Measurements from ENCODE around the gene SNX33.
"Not testable (repeated sequence)": the region's sequence is repeated elsewhere in the genome, so short reads cannot be mapped to it uniquely, and the experiment has no call there.

DNA sequence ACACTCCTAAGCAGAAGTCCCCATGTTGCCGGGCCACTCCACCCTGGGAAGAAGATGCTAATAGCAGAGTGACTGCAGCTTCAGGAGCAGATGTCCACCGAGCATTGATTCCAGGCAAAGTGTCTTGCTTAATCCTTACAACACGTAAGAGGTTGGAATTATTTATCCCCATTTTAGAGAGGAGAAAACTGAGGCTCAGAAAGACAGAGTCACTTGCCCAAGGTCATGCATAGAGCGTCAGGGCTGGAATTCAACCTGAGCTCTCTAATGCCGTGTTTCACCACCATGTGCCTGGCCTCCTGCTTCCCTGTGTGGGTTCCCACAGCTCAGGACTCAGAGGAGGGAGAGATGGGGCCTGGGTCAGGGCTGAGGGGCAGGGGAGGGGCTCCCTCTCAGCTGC is 57.7 kb downstream of the SNX33 start:
- TF ChIP-seq, protein P1, sequence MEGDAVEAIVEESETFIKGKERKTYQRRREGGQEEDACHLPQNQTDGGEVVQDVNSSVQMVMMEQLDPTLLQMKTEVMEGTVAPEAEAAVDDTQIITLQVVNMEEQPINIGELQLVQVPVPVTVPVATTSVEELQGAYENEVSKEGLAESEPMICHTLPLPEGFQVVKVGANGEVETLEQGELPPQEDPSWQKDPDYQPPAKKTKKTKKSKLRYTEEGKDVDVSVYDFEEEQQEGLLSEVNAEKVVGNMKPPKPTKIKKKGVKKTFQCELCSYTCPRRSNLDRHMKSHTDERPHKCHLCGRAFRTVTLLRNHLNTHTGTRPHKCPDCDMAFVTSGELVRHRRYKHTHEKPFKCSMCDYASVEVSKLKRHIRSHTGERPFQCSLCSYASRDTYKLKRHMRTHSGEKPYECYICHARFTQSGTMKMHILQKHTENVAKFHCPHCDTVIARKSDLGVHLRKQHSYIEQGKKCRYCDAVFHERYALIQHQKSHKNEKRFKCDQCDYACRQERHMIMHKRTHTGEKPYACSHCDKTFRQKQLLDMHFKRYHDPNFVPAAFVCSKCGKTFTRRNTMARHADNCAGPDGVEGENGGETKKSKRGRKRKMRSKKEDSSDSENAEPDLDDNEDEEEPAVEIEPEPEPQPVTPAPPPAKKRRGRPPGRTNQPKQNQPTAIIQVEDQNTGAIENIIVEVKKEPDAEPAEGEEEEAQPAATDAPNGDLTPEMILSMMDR (IDR thresholded peaks at IDR 0.05; ENCODE audit: insufficient read depth, low read length, poor library complexity, severe bottlenecking): not testable (repeated sequence)
- not testable (repeated sequence) for TF ChIP-seq EZH2phosphoT487 (conservative IDR thresholded peaks at IDR 0.05; ENCODE audit: low read length)

Measured in SU-DHL-6 (cell line).